ENCODE results near the gene VIT.
"Not testable (repeated sequence)": the region's sequence is repeated elsewhere in the genome, so short reads cannot be mapped to it uniquely, and the experiment has no call there.

Gene VIT

DNA sequence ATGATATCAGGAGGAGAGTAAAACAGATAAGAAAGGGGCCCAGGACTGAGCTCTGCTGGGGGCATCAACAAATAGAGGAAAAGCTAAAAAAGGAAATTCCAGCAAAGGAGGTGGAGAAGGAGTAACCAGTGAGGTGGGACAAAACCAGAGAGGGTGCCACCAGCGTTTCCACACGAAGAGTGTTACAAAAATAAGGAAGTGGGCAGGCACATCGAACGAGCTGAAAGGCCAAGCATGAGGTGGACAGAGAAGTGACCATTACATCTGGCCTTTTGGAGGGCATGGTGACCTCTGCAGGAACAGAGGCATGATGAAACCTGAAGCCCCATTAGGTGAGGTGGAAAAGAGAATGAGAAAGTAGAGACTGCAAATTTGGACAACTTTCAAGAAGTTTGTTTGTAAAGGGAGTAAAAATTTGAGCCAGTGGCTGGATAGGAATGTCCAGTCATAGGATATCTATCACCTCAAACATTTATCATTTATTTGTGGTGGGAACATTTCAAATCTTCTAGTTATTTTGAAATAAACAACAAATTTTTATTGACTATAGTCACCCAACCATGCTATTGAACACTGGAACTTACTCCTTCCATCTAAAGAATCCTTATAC lies 18.4 kb upstream of the VIT start:
- FAIRE-seq = no peak
- DNase-seq (ENCODE audit: insufficient read length, low spot score) = no peak
- TF ChIP-seq, protein P1, sequence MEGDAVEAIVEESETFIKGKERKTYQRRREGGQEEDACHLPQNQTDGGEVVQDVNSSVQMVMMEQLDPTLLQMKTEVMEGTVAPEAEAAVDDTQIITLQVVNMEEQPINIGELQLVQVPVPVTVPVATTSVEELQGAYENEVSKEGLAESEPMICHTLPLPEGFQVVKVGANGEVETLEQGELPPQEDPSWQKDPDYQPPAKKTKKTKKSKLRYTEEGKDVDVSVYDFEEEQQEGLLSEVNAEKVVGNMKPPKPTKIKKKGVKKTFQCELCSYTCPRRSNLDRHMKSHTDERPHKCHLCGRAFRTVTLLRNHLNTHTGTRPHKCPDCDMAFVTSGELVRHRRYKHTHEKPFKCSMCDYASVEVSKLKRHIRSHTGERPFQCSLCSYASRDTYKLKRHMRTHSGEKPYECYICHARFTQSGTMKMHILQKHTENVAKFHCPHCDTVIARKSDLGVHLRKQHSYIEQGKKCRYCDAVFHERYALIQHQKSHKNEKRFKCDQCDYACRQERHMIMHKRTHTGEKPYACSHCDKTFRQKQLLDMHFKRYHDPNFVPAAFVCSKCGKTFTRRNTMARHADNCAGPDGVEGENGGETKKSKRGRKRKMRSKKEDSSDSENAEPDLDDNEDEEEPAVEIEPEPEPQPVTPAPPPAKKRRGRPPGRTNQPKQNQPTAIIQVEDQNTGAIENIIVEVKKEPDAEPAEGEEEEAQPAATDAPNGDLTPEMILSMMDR (IDR thresholded peaks at IDR 0.05; ENCODE audit: insufficient read depth, missing control alignments) = no peak

DNA sequence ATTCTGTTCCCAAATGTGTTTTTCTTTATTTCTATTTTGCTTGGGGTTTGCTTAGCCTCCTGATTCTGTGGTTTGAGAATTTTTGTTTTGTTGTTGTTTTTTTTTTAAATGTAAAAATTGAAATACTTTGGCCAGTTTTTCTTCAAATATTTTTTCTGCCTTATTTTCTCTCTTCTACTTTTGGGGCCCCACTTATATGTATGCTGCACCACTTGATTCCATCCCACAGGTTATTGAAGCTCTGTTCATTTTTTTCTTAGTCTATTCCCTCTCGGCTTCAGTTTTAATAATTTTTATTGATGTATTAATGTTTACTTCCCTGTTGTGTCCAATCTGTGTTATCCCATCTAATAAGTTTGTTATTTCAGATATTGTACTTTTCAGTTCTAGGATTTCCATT lies 17.7 kb upstream of the VIT start:
- FAIRE-seq (no peak), DNase-seq (ENCODE audit: insufficient read length, low spot score) (no peak)
- TF ChIP-seq, protein P1 (IDR thresholded peaks at IDR 0.05; ENCODE audit: insufficient read depth, missing control alignments) = no peak

GRCh38 chr2:36680012-36680411 lies 16.5 kb upstream of the VIT start:
- DNase-seq (ENCODE audit: insufficient read length, low spot score) (no peak), FAIRE-seq (no peak)
- TF ChIP-seq, protein P1 (IDR thresholded peaks at IDR 0.05; ENCODE audit: insufficient read depth, missing control alignments) = no peak

GRCh38 chr2:36682562-36682961 lies 13.9 kb upstream of the VIT start:
- DNase-seq (ENCODE audit: insufficient read length, low spot score) (no peak), FAIRE-seq (no peak)
- TF ChIP-seq, protein P1 (IDR thresholded peaks at IDR 0.05; ENCODE audit: insufficient read depth, missing control alignments) = no peak

GRCh38 chr2:36683002-36683401 lies 13.5 kb upstream of the VIT start:
- TF ChIP-seq, protein P1 (IDR thresholded peaks at IDR 0.05; ENCODE audit: insufficient read depth, missing control alignments) = no peak
- DNase-seq (ENCODE audit: insufficient read length, low spot score) (no peak), FAIRE-seq (no peak)

- not testable (repeated sequence) for DNase-seq (ENCODE audit: insufficient read length, low spot score); FAIRE-seq
Measured at GRCh38 chr2:36688291-36688690, 8.2 kb upstream of the VIT start.

DNA sequence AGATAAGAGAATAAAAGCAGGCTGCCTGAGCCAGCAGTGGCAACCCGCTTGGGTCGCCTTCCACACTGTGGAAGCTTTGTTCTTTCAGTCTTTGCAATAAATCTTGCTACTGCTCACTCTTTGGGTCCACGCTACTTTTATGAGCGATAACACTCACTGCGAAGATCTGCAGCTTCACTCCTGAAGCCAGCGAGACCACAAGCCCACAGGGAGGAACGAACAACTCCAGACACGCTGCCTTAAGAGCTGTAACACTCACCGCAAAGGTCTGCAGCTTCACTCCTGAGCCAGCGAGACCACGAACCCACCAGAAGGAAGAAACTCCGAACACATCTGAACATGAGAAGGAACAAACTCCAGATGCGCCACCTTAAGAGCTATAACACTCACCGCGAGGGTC lies 7.5 kb upstream of the VIT start:
- not testable (repeated sequence) for FAIRE-seq

GRCh38 chr2:36692121-36692520 lies 4.4 kb upstream of the VIT start:
- no peak for DNase-seq (ENCODE audit: insufficient read length, low spot score)
- no peak for FAIRE-seq
- TF ChIP-seq, protein P1 (IDR thresholded peaks at IDR 0.05; ENCODE audit: insufficient read depth, missing control alignments) = no peak

More for the DNA sequence above, 7.5 kb upstream of the VIT start:
- not testable (repeated sequence) for DNase-seq (ENCODE audit: insufficient read length, low spot score)

Measured in D721Med (cell line).